ENCODE data around the gene SPTBN4.
A peak's percentile ranks its signal among the peaks of the same experiment; 100 is the strongest.
"Not testable (repeated sequence)": the region's sequence is repeated elsewhere in the genome, so short reads cannot be mapped to it uniquely, and the experiment has no call there.

SPTBN4 gene

GRCh38 chr19:40589591-40590429 lies 123.0 kb downstream of the SPTBN4 start:
- no peak for DNase-seq

GRCh38 chr19:40590464-40591265 lies 123.9 kb downstream of the SPTBN4 start:
- DNase-seq, result no peak

- DNase-seq, result not testable (repeated sequence)
These were observed 124.9 kb downstream of the SPTBN4 start for GRCh38 chr19:40591724-40592123.

- DNase-seq, result peak; percentile 66
These were observed 125.4 kb downstream of the SPTBN4 start for GRCh38 chr19:40592170-40592569.

- peak; percentile 75 for DNase-seq
These were observed 127.5 kb downstream of the SPTBN4 start for GRCh38 chr19:40594255-40594654.

GRCh38 chr19:40594657-40595091 lies 127.9 kb downstream of the SPTBN4 start:
- peak; percentile 72 for DNase-seq

GRCh38 chr19:40596608-40597328 lies 130.0 kb downstream of the SPTBN4 start:
- DNase-seq, result peak; percentile 58

- DNase-seq, result no peak
These were observed 130.6 kb downstream of the SPTBN4 start for GRCh38 chr19:40597329-40597838.

- peak; percentile 95 for DNase-seq
These were observed 131.5 kb downstream of the SPTBN4 start for GRCh38 chr19:40598121-40598917.

GRCh38 chr19:40598918-40599307 lies 132.1 kb downstream of the SPTBN4 start:
- DNase-seq, result no peak

- peak; percentile 45 for DNase-seq
These were observed 132.6 kb downstream of the SPTBN4 start for GRCh38 chr19:40599331-40599901.

GRCh38 chr19:40599902-40600569 lies 133.2 kb downstream of the SPTBN4 start:
- no peak for DNase-seq

- DNase-seq, result no peak
These were observed 133.9 kb downstream of the SPTBN4 start for GRCh38 chr19:40600570-40601133.

GRCh38 chr19:40601134-40601974 lies 134.6 kb downstream of the SPTBN4 start, which contains the start of gene LTBP4:
LTBP4 (plus strand) TSS chr19:40601369; CDS start chr19:40601388, 19 bp downstream.
- peak; percentile 40 for DNase-seq

GRCh38 chr19:40603071-40603388 lies 136.2 kb downstream of the SPTBN4 start:
- DNase-seq, result no peak

- DNase-seq, result peak; percentile 100
These were observed 136.8 kb downstream of the SPTBN4 start for GRCh38 chr19:40603389-40604170.

GRCh38 chr19:40604171-40604646 lies 137.4 kb downstream of the SPTBN4 start:
- DNase-seq, result no peak

- DNase-seq, result peak; percentile 42
These were observed 137.9 kb downstream of the SPTBN4 start for GRCh38 chr19:40604647-40605215.
